BE2C (cell line): ENCODE measurements around the gene CEACAM8.
"Not testable (repeated sequence)": the region's sequence is repeated elsewhere in the genome, so short reads cannot be mapped to it uniquely, and the experiment has no call there.

Source experiments
- DNase-seq: peaks from one replicate; pipeline ENCODE4 v3.0.0-alpha.2; 2020
- H3K27me3 ChIP-seq: fragments of 250-450 bp; sonication (Bioruptor Pico); 2 replicates; pipeline ENCODE4 v1.5.1; 2020; ENCODE audit warnings: mild to moderate bottlenecking
- H3K36me3 ChIP-seq: fragments of 250-450 bp; sonication (Bioruptor Pico); 2 replicates; pipeline ENCODE4 v1.5.1; 2020; ENCODE audit warnings: mild to moderate bottlenecking
- H3K4me1 ChIP-seq: fragments of 250-450 bp; sonication (Bioruptor Pico); 2 replicates; pipeline ENCODE4 v1.5.1; 2020
- H3K4me3 ChIP-seq: 2 replicates; pipeline ENCODE4 v1.5.1; 2011; ENCODE audit warnings: low read depth, low read length
- H3K9me3 ChIP-seq: fragments of 250-450 bp; sonication (Bioruptor Pico); 2 replicates; pipeline ENCODE4 v1.5.1; 2020
- TF ChIP-seq, protein P1 (sequence below): IDR thresholded peaks from 2 replicates; pipeline ENCODE4 v1.5.1; 2012; ENCODE audit warnings: mild to moderate bottlenecking, low read depth, low read length

The CEACAM8 gene

DNA sequence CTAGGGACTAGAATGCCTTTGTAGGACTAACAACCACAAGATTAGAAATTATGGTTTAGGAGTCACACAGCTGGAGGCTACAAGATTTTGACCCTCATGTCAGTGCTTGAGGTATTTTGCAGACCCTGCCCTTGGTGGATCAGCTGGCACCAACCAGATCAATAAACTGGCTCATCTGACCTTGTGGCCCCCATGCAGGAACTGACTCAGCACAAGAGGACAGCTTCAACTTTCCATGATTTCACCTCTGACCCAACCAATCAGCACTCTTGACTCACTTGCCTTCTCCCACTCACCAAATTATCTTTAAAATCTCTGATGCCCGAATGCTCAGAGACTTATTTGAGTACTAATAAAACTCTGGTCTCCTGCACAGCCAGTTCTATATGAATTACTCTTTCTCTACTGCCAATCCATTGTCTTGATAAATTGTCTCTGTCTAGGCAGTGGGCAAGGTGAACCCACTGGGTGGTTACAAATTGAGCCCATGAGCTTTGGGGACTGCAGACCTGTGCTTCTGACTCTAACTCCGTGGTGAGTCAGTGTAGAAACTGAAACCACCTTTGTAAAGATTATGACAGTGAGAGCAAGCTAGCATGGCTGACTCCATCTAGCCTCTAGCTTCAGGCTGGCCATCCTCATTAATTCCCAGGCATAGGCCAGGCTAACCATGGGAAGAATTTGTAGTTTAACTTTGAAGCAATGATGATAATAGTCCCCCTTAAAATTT is 33.9 kb upstream of the CEACAM8 start:
- H3K27me3 ChIP-seq = no peaks in the 10 kb centered on the region
- no peaks in the 10 kb centered on the region for H3K36me3 ChIP-seq
- no peak overlapping the region for H3K4me3 ChIP-seq
- H3K9me3 ChIP-seq = no peaks in the 10 kb centered on the region
- no peaks in the 10 kb centered on the region for H3K4me1 ChIP-seq
- no peak for DNase-seq
- TF ChIP-seq, protein P1, sequence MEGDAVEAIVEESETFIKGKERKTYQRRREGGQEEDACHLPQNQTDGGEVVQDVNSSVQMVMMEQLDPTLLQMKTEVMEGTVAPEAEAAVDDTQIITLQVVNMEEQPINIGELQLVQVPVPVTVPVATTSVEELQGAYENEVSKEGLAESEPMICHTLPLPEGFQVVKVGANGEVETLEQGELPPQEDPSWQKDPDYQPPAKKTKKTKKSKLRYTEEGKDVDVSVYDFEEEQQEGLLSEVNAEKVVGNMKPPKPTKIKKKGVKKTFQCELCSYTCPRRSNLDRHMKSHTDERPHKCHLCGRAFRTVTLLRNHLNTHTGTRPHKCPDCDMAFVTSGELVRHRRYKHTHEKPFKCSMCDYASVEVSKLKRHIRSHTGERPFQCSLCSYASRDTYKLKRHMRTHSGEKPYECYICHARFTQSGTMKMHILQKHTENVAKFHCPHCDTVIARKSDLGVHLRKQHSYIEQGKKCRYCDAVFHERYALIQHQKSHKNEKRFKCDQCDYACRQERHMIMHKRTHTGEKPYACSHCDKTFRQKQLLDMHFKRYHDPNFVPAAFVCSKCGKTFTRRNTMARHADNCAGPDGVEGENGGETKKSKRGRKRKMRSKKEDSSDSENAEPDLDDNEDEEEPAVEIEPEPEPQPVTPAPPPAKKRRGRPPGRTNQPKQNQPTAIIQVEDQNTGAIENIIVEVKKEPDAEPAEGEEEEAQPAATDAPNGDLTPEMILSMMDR = no peak

DNA sequence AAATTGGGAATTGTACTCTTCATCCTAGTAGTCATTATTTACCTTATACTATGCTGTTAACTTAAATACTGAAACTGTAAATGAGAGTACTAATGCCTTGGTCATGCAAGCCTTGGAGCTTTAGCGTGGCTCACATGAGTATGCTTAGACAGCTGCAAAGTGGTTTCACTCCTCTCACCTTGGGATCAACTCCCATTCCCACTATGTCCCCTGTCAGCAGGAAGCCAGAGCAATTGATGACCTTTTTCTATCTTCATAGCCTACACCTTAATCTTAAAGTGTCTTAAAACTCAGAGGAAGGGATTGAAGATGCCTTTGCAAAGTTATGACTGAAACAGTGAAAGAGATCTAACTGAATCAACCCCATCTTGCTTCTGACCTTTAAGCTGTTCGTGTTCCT is 33.2 kb upstream of the CEACAM8 start:
- Histone ChIP-seq H3K36me3 (no peaks in the 10 kb centered on the region), H3K4me1 (no peaks in the 10 kb centered on the region), H3K9me3 (no peaks in the 10 kb centered on the region), H3K27me3 (no peaks in the 10 kb centered on the region), H3K4me3 (no peak overlapping the region)
- no peak for DNase-seq
- TF ChIP-seq, protein P1 = no peak

DNA sequence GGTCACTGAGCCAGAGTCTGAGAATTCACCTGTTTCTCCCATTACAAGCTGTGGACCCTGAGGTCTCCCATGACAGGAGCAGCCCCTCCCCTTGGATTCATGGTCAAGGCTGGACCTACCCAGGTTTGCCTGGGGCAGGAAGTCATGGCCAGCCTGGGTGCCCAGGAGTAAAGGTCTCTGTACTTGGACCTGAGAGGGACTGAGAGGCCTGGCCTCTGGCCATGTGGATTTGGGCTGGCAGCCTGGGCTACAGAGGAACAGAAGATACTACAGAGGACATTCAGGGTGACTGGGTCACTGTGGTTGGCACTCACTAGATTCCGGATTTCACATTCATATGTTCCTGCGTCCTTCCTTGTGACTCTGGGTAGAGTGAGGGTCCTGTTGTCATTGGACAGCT is 31.5 kb upstream of the CEACAM8 start:
- TF ChIP-seq, protein P1 = no peak
- DNase-seq = no peak
- H3K27me3 ChIP-seq = peaks cover 2% of the 10 kb centered on the region
- H3K36me3 ChIP-seq = no peaks in the 10 kb centered on the region
- no peaks in the 10 kb centered on the region for H3K9me3 ChIP-seq
- H3K4me3 ChIP-seq = no peak overlapping the region
- no peaks in the 10 kb centered on the region for H3K4me1 ChIP-seq

DNA sequence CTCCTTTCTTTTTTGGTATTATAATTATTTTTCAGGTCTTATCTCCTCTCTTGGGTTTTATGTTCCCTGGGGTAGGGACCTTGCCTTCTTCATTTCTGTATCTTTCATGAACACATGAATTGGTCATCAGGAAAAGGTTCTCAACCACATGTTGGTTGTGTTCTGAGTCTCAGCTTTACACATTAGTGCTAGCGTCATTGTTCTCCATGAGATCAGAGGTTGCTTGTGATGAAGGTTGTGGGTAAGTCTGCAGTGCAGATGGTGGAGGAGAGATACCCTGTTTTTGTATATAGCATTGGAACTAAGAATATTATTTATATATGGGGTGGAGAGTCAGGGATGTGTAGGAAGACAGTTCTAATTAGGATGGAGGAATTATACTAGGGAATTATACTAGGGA is 24.5 kb upstream of the CEACAM8 start:
- H3K4me1 ChIP-seq = no peaks in the 10 kb centered on the region
- H3K27me3 ChIP-seq = peaks cover 7% of the 10 kb centered on the region
- TF ChIP-seq, protein P1 = no peak
- no peaks in the 10 kb centered on the region for H3K36me3 ChIP-seq
- DNase-seq = no peak
- H3K9me3 ChIP-seq = no peaks in the 10 kb centered on the region
- no peak overlapping the region for H3K4me3 ChIP-seq

DNA sequence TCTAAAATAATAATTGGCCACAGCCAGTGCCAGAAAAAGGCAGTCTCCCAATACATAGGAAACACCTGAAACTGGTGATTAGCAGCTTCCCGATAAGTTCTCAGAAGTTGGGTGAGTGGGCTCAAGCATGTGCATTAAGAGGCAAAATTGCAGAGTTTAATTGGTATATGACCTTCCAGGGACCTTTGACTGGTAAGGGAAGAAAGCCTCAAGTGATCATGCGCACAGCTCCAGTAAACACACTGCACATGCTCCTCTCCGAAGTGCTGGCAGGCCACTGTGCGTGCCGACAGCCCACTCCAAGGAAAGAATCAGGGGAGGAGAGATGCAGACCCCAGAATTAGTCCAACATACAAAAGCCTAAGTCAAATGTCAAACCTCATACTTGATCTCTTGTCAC is 18.9 kb upstream of the CEACAM8 start:
- TF ChIP-seq, protein P1 = no peak
- H3K4me1 ChIP-seq = no peaks in the 10 kb centered on the region
- H3K36me3 ChIP-seq = no peaks in the 10 kb centered on the region
- H3K27me3 ChIP-seq = peaks cover 20% of the 10 kb centered on the region
- no peak overlapping the region for H3K4me3 ChIP-seq
- DNase-seq = no peak
- no peaks in the 10 kb centered on the region for H3K9me3 ChIP-seq

DNA sequence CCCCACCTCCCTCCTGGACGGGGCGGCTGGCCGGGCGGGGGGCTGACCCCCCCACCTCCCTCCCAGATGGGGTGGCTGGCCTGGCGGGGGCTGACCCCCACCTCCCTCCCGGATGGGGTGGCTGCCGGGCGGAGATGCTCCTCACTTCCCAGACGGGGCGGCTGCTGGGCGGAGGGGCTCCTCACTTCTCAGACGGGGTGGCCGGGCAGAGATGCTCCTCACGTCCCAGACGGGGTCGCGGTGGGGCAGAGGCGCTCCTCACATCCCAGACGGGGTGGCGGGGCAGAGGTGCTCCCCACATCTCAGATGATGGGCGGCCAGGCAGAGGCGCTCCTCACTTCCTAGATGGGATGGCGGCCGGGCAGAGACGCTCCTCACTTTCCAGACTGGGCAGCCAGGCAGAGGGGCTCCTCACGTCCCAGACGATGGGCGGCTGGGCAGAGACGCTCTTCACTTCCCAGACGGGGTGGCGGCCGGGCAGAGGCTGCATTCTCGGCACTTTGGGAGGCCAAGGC is 15.7 kb upstream of the CEACAM8 start:
- not testable (repeated sequence) for H3K36me3 ChIP-seq, DNase-seq, H3K9me3 ChIP-seq, H3K4me1 ChIP-seq, H3K4me3 ChIP-seq
- peaks cover 20% of the 10 kb centered on the region for H3K27me3 ChIP-seq
